GM13976 (cell line): ENCODE data around the gene POLR2J.
"Not testable (repeated sequence)": the region's sequence is repeated elsewhere in the genome, so short reads cannot be mapped to it uniquely, and the experiment has no call there.

Experiments used
- DNase-seq: peaks from one replicate; pipeline ENCODE4 v3.0.0; 2012; ENCODE audit warnings: low spot score
- in situ Hi-C: fragments of 300-500 bp; cut with MboI; formaldehyde crosslinking; loops from one replicate; pipeline ENCODE4 v1.12.0; 2022; ENCODE audit warnings: low sequenced_read_pairs, mixed read lengths, inconsistent platforms; ENCODE audit not compliant: unreplicated experiment

POLR2J gene

GRCh38 chr7:102503141-102503540, 24.4 kb upstream of the POLR2J start:
- in situ Hi-C loops, DNase-seq: not testable (repeated sequence)

- in situ Hi-C loops, DNase-seq: not testable (repeated sequence)
Observed at GRCh38 chr7:102498321-102498720, 19.6 kb upstream of the POLR2J start.

GRCh38 chr7:102497308-102497707, 18.6 kb upstream of the POLR2J start:
- in situ Hi-C loops, DNase-seq: not testable (repeated sequence)

- DNase-seq, in situ Hi-C loops: not testable (repeated sequence)
Observed at GRCh38 chr7:102496861-102497260, 18.1 kb upstream of the POLR2J start.

- DNase-seq, in situ Hi-C loops: not testable (repeated sequence)
Observed at GRCh38 chr7:102494473-102495149, 15.9 kb upstream of the POLR2J start.

GRCh38 chr7:102494026-102494425, 15.3 kb upstream of the POLR2J start:
- DNase-seq, in situ Hi-C loops: not testable (repeated sequence)

GRCh38 chr7:102493220-102493935, 14.7 kb upstream of the POLR2J start:
- DNase-seq, in situ Hi-C loops: not testable (repeated sequence)

GRCh38 chr7:102490529-102491075, 11.9 kb upstream of the POLR2J start:
- in situ Hi-C loops, DNase-seq: not testable (repeated sequence)

GRCh38 chr7:102484317-102484716, 5.6 kb upstream of the POLR2J start:
- in situ Hi-C loops, DNase-seq: not testable (repeated sequence)

GRCh38 chr7:102481962-102482361, 3.2 kb upstream of the POLR2J start:
- DNase-seq, in situ Hi-C loops: not testable (repeated sequence)

- in situ Hi-C loops, DNase-seq: not testable (repeated sequence)
Observed at GRCh38 chr7:102479982-102480637, 1.4 kb upstream of the POLR2J start.

GRCh38 chr7:102479209-102479584, 475 bp upstream of the POLR2J start:
- DNase-seq, in situ Hi-C loops: not testable (repeated sequence)

GRCh38 chr7:102474736-102475435, 3.8 kb downstream of the POLR2J start:
- DNase-seq, in situ Hi-C loops: not testable (repeated sequence)

- in situ Hi-C loops, DNase-seq: not testable (repeated sequence)
Observed at GRCh38 chr7:102474116-102474515, 4.6 kb downstream of the POLR2J start.
